CD4-positive, alpha-beta T cell (primary cell): ENCODE measurements around the gene ZNRF3. TPM values are rescaled to one million over a fixed set of nuclear protein-coding genes. Genes with fewer than 3 reads are reported as not detected.

Source experiments
- ATAC-seq: fragments of 200-7000 bp; cut with Tn5 transposase; one replicate; pipeline ENCODE4 v1.10.0; 2022; ENCODE audit warnings: mild to moderate bottlenecking; ENCODE audit not compliant: poor library complexity
- CTCF ChIA-PET: fragments of 350-600 bp; sonication (Branson Sonifier 250); formaldehyde crosslinking; loops from one replicate; lab custom pipeline; 2021; ENCODE audit warnings: antibody characterized with exemption, inconsistent platforms; lab: Charles Lee
- POLR2A ChIA-PET: fragments of 350-600 bp; sonication (Branson Sonifier 250); formaldehyde crosslinking; loops from one replicate; lab custom pipeline; 2021; ENCODE audit warnings: antibody characterized with exemption, inconsistent platforms; lab: Charles Lee
- DNase-seq, 14 experiments: peaks; one replicate each; pipeline ENCODE4 v3.0.0-alpha.2; 2013 to 2020; ENCODE audit warnings: mixed read lengths in 2 of 14
- H3K27ac ChIP-seq, 2 donors: one replicate each; pipeline versions ENCODE4 v1.5.1 to v1.7.0; 2013; ENCODE audit warnings: low read length in 2 of 2, low read depth in 1 of 2, mild to moderate bottlenecking in 1 of 2
- H3K27me3 ChIP-seq, 2 experiments: 1 replicate in 1 of 2; 2 replicates in 1 of 2; pipeline versions ENCODE4 v1.6.1 to v1.7.0; 2013; ENCODE audit warnings: low read length in 2 of 2, control low read depth in 1 of 2, mild to moderate bottlenecking in 1 of 2, moderate library complexity in 1 of 2; ENCODE audit not compliant: insufficient read depth in 2 of 2, control insufficient read depth in 1 of 2
- H3K36me3 ChIP-seq: one replicate; pipeline ENCODE4 v1.6.1; 2013; ENCODE audit warnings: low read length, control low read depth; ENCODE audit not compliant: insufficient read depth
- H3K4me1 ChIP-seq: one replicate; pipeline ENCODE4 v1.6.1; 2013; ENCODE audit warnings: low read length, control low read depth; ENCODE audit not compliant: insufficient read depth
- H3K4me3 ChIP-seq: one replicate; pipeline ENCODE4 v1.5.1; 2013; ENCODE audit warnings: mild to moderate bottlenecking, low read length, moderate library complexity
- H3K9me3 ChIP-seq, 2 experiments: 1 replicate in 1 of 2; 2 replicates in 1 of 2; pipeline versions ENCODE4 v1.6.1 to v1.7.0; 2013; ENCODE audit warnings: low read length in 2 of 2, mild to moderate bottlenecking in 2 of 2, control low read depth in 1 of 2, moderate library complexity in 1 of 2; ENCODE audit not compliant: control insufficient read depth in 1 of 2, insufficient read depth in 1 of 2
- H3K27ac Mint-ChIP-seq: one replicate; pipeline ENCODE4 v1.8.0; 2020; ENCODE audit warnings: mixed read lengths
- H3K27me3 Mint-ChIP-seq: one replicate; pipeline ENCODE4 v1.8.0; 2021; ENCODE audit warnings: mixed read lengths
- H3K36me3 Mint-ChIP-seq: one replicate; pipeline ENCODE4 v1.8.0; 2021; ENCODE audit warnings: low read depth, mixed read lengths
- H3K4me1 Mint-ChIP-seq: one replicate; pipeline ENCODE4 v1.8.0; 2021; ENCODE audit warnings: low read depth, mixed read lengths
- H3K4me3 Mint-ChIP-seq: one replicate; pipeline ENCODE4 v1.8.0; 2020; ENCODE audit warnings: mild to moderate bottlenecking, mixed read lengths
- H3K9me3 Mint-ChIP-seq: one replicate; pipeline ENCODE4 v1.8.0; 2020; ENCODE audit warnings: mixed read lengths
- intact Hi-C, 2 experiments: fragments of 100-400 bp; cut with DNase I in 1 of 2; cut with micrococcal nuclease in 1 of 2; formaldehyde crosslinking; loops; one replicate each; pipeline versions ENCODE4 v1.15.1 to v1.9.0; 2023 to 2025; cut with DNase I, micrococcal nuclease
- total RNA-seq, 174 experiments: library from RNA in 2 of 174; stranded (reverse) in 2 of 174; gene quantifications; one replicate each; pipeline ENCODE4 v1.2.3 and lab custom pipeline; 2021 to 2026
- TF ChIP-seq, protein P1 (sequence below): fragments of 200-600 bp; IDR thresholded peaks from one replicate; pipeline ENCODE4 v1.8.0; 2022; ENCODE audit warnings: antibody characterized with exemption, mild to moderate bottlenecking

ZNRF3 gene
- total RNA-seq, 2 experiments from 2014 or later = 0.38 to 0.61 TPM

DNA sequence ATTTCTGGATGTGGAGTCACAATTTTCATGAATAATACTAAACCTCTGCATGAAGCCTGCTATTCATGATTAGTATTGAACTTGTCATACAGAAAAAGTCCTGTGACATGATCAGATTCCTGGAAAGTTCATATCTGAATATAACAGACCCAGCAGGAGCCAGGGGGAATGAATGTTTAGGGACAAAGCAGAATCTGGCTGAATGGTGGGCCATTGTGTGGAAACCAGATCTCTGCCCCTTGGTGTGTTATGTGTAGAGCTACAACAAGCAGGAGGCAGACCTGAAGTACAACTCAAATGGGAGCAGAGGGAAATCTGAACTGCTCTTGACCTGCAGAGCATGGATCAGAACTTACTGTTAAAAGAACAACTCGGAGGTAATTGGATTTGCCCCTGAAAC is 219.7 kb downstream of the ZNRF3 start:
- ChIA-PET CTCF (no interaction called here), POLR2A (no interaction called here)
- Histone ChIP-seq H3K4me3 (no peak overlapping the region), H3K36me3 (no peaks in the 10 kb centered on the region), H3K4me1 (no peaks in the 10 kb centered on the region), H3K27me3 (peaks cover 3 to 7% of the 10 kb centered on the region in 2 experiments), H3K27ac (no peak overlapping the region), H3K9me3 (no peaks in the 10 kb centered on the region)
- no peak overlapping the region for H3K4me3 Mint-ChIP-seq
- intact Hi-C loops = no loop called here
- ATAC-seq = no peak
- no peaks in the 10 kb centered on the region for H3K4me1 Mint-ChIP-seq
- H3K27ac Mint-ChIP-seq = no peak overlapping the region
- no peaks in the 10 kb centered on the region for H3K9me3 Mint-ChIP-seq
- no peaks in the 10 kb centered on the region for H3K27me3 Mint-ChIP-seq
- DNase-seq = no peak
- H3K36me3 Mint-ChIP-seq = no peaks in the 10 kb centered on the region
- TF ChIP-seq, protein P1, sequence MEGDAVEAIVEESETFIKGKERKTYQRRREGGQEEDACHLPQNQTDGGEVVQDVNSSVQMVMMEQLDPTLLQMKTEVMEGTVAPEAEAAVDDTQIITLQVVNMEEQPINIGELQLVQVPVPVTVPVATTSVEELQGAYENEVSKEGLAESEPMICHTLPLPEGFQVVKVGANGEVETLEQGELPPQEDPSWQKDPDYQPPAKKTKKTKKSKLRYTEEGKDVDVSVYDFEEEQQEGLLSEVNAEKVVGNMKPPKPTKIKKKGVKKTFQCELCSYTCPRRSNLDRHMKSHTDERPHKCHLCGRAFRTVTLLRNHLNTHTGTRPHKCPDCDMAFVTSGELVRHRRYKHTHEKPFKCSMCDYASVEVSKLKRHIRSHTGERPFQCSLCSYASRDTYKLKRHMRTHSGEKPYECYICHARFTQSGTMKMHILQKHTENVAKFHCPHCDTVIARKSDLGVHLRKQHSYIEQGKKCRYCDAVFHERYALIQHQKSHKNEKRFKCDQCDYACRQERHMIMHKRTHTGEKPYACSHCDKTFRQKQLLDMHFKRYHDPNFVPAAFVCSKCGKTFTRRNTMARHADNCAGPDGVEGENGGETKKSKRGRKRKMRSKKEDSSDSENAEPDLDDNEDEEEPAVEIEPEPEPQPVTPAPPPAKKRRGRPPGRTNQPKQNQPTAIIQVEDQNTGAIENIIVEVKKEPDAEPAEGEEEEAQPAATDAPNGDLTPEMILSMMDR = no peak

DNA sequence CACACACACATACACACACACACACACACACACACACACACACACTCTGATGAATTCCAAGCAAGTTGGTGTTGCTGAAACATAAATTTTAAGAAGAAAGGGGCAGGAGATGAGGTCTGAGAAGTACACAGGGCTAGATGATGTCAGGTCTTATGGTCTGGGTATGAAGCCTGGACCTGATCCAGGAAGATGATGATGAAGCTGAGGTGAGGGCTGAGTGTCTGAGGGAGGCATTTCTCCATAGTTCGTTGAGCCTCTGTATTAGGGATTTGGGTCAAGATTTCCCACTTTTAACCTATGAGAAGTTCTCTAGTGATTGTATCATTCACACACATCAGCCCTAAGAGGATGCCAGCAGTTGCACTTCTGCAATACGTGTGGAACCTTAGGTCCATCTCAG is 222.1 kb downstream of the ZNRF3 start:
- CTCF ChIA-PET = no interaction called here
- TF ChIP-seq, protein P1 = no peak
- Histone ChIP-seq H3K36me3 (no peaks in the 10 kb centered on the region), H3K27ac (no peak overlapping the region), H3K27me3 (peaks cover 3 to 7% of the 10 kb centered on the region in 2 experiments), H3K4me3 (no peak overlapping the region), H3K4me1 (no peaks in the 10 kb centered on the region), H3K9me3 (no peaks in the 10 kb centered on the region)
- no peak for DNase-seq
- ATAC-seq = no peak
- H3K27ac Mint-ChIP-seq = no peak overlapping the region
- POLR2A ChIA-PET = no interaction called here
- H3K27me3 Mint-ChIP-seq = peaks cover 12% of the 10 kb centered on the region
- intact Hi-C loops = no loop called here
- H3K9me3 Mint-ChIP-seq = no peaks in the 10 kb centered on the region
- H3K4me3 Mint-ChIP-seq = no peak overlapping the region
- H3K36me3 Mint-ChIP-seq = no peaks in the 10 kb centered on the region
- H3K4me1 Mint-ChIP-seq = no peaks in the 10 kb centered on the region

GRCh38 chr22:29106839-29107238 is 223.5 kb downstream of the ZNRF3 start:
- peaks cover 3 to 7% of the 10 kb centered on the region in 2 experiments for H3K27me3 ChIP-seq
- ChIA-PET CTCF (no interaction called here), POLR2A (no interaction called here)
- DNase-seq = no peak
- Mint-ChIP-seq H3K4me1 (no peaks in the 10 kb centered on the region), H3K27me3 (peaks cover 12% of the 10 kb centered on the region), H3K27ac (no peak overlapping the region), H3K4me3 (no peak overlapping the region), H3K36me3 (no peaks in the 10 kb centered on the region), H3K9me3 (no peaks in the 10 kb centered on the region)
- no peak for ATAC-seq
- intact Hi-C loops = no loop called here
- no peaks in the 10 kb centered on the region for H3K36me3 ChIP-seq
- no peaks in the 10 kb centered on the region for H3K9me3 ChIP-seq
- no peak overlapping the region for H3K4me3 ChIP-seq
- no peak overlapping the region for H3K27ac ChIP-seq
- TF ChIP-seq, protein P1 = no peak
- no peaks in the 10 kb centered on the region for H3K4me1 ChIP-seq

Other genes with a start within 250 kb of the ZNRF3 start
- 1 to 10 TPM; 4.6 to 5.7 TPM for gene TTC28, start 203.7 kb upstream of the ZNRF3 start, total RNA-seq
- 1 to 10 TPM; 2.6 to 4.0 TPM for gene CHEK2, start 141.8 kb upstream of the ZNRF3 start, total RNA-seq
- gene HSCB, start 141.5 kb upstream of the ZNRF3 start, total RNA-seq = 1 to 10 TPM; 3.4 to 3.7 TPM
- 10 to 100 TPM; 14.2 to 16.1 TPM for gene CCDC117, start 110.9 kb upstream of the ZNRF3 start, total RNA-seq
- 100 to 1,000 TPM; 180 to 190 TPM for gene XBP1, start 83.0 kb upstream of the ZNRF3 start, total RNA-seq
- gene C22orf31, start 178.3 kb downstream of the ZNRF3 start, total RNA-seq = not detected
- not detected for gene KREMEN1, start 189.5 kb downstream of the ZNRF3 start, total RNA-seq